Vagina (tissue), 2 donors: ENCODE measurements around the gene MORN5.

ENCODE experiments used
- POLR2A ChIP-seq, 2 donors: fragments of 450-650 bp; IDR thresholded peaks; one replicate each; pipeline ENCODE4 v1.6.1; 2017; ENCODE audit warnings: antibody characterized with exemption in 2 of 2, mild to moderate bottlenecking in 2 of 2, moderate library complexity in 2 of 2
- TF ChIP-seq, protein P1 (sequence below), 3 experiments: fragments of 450-650 bp in 2 of 3; fragments of 200-600 bp in 1 of 3; sonication (generic) in 1 of 3; IDR thresholded peaks; one replicate each; pipeline ENCODE4 v1.5.1; 2017 to 2019; ENCODE audit warnings: antibody characterized with exemption in 3 of 3, mild to moderate bottlenecking in 2 of 3, moderate library complexity in 2 of 3

- TF ChIP-seq, protein P1, sequence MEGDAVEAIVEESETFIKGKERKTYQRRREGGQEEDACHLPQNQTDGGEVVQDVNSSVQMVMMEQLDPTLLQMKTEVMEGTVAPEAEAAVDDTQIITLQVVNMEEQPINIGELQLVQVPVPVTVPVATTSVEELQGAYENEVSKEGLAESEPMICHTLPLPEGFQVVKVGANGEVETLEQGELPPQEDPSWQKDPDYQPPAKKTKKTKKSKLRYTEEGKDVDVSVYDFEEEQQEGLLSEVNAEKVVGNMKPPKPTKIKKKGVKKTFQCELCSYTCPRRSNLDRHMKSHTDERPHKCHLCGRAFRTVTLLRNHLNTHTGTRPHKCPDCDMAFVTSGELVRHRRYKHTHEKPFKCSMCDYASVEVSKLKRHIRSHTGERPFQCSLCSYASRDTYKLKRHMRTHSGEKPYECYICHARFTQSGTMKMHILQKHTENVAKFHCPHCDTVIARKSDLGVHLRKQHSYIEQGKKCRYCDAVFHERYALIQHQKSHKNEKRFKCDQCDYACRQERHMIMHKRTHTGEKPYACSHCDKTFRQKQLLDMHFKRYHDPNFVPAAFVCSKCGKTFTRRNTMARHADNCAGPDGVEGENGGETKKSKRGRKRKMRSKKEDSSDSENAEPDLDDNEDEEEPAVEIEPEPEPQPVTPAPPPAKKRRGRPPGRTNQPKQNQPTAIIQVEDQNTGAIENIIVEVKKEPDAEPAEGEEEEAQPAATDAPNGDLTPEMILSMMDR (IDR thresholded peaks at IDR 0.05), result no peak
- no peak for TF ChIP-seq POLR2A (IDR thresholded peaks at IDR 0.05)
Measured at GRCh38 chr9:122217640-122218039, 57.9 kb downstream of the MORN5 start.
